ENCODE measurements around the gene TMEM170B.
A peak's percentile ranks its signal among the peaks of the same experiment; 100 is the strongest.

Gene TMEM170B

GRCh38 chr6:11537229-11538051 is at the start of gene TMEM170B:
Gene TMEM170B, plus strand, starts transcription at chr6:11537749. Its CDS starts 529 bp downstream, at chr6:11538278.
- DNase-seq, result peak; percentile 84

GRCh38 chr6:11490996-11491395 is 46.6 kb upstream of the TMEM170B start:
- no peak for DNase-seq

GRCh38 chr6:11491596-11492463 is 45.7 kb upstream of the TMEM170B start:
- DNase-seq, result no peak

- no peak for DNase-seq
Measured at GRCh38 chr6:11492464-11493290, 44.9 kb upstream of the TMEM170B start.

GRCh38 chr6:11493974-11494373 is 43.6 kb upstream of the TMEM170B start:
- DNase-seq, result no peak

- no peak for DNase-seq
Measured at GRCh38 chr6:11494786-11495564, 42.6 kb upstream of the TMEM170B start.

GRCh38 chr6:11495565-11496145 is 41.9 kb upstream of the TMEM170B start:
- no peak for DNase-seq

GRCh38 chr6:11496152-11497060 is 41.1 kb upstream of the TMEM170B start:
- peak; percentile 74 for DNase-seq

GRCh38 chr6:11497107-11497506 is 40.4 kb upstream of the TMEM170B start:
- no peak for DNase-seq

- no peak for DNase-seq
Measured at GRCh38 chr6:11497881-11498280, 39.7 kb upstream of the TMEM170B start.

GRCh38 chr6:11500008-11500407 is 37.5 kb upstream of the TMEM170B start:
- DNase-seq, result no peak

- no peak for DNase-seq
Measured at GRCh38 chr6:11509471-11509870, 28.1 kb upstream of the TMEM170B start.

- DNase-seq, result no peak
Measured at GRCh38 chr6:11514672-11515071, 22.9 kb upstream of the TMEM170B start.

- DNase-seq, result no peak
Measured at GRCh38 chr6:11515763-11516162, 21.8 kb upstream of the TMEM170B start.

- no peak for DNase-seq
Measured at GRCh38 chr6:11522812-11523605, 14.5 kb upstream of the TMEM170B start.

- no peak for DNase-seq
Measured at GRCh38 chr6:11525468-11526155, 11.9 kb upstream of the TMEM170B start.

- no peak for DNase-seq
Measured at GRCh38 chr6:11526156-11526505, 11.4 kb upstream of the TMEM170B start.

GRCh38 chr6:11527274-11527870 is 10.2 kb upstream of the TMEM170B start:
- no peak for DNase-seq

GRCh38 chr6:11528996-11529395 is 8.6 kb upstream of the TMEM170B start:
- no peak for DNase-seq
